Activated naive CD4-positive, alpha-beta T cell treated with anti-CD3 and anti-CD28 coated beads, Interleukin-2, amount 10 ng/mL, durations not matched to agents 7 days and 5 days (primary cell): ENCODE results near the gene SDHB.

Experiments used
- CTCF ChIA-PET: fragments of 350-600 bp; sonication (Branson Sonifier 250); formaldehyde crosslinking; loops from one replicate; lab custom pipeline; 2021; ENCODE audit warnings: antibody characterized with exemption; lab: Charles Lee
- DNase-seq: peaks from one replicate; pipeline ENCODE4 v3.0.0-alpha.2; 2020
- H3K27ac Mint-ChIP-seq: one replicate; pipeline ENCODE4 v1.8.0; 2021; ENCODE audit warnings: mild to moderate bottlenecking, moderate library complexity, mixed read lengths
- H3K27me3 Mint-ChIP-seq: one replicate; pipeline ENCODE4 v1.8.0; 2021; ENCODE audit warnings: mild to moderate bottlenecking, mixed read lengths
- H3K36me3 Mint-ChIP-seq: one replicate; pipeline ENCODE4 v1.8.0; 2021; ENCODE audit warnings: mixed read lengths
- H3K4me1 Mint-ChIP-seq: one replicate; pipeline ENCODE4 v1.8.0; 2021; ENCODE audit warnings: mixed read lengths
- H3K4me3 Mint-ChIP-seq: one replicate; pipeline ENCODE4 v1.8.0; 2021; ENCODE audit warnings: mild to moderate bottlenecking, moderate library complexity, mixed read lengths
- H3K9me3 Mint-ChIP-seq: one replicate; pipeline ENCODE4 v1.8.0; 2021; ENCODE audit warnings: mixed read lengths

SDHB gene

DNA sequence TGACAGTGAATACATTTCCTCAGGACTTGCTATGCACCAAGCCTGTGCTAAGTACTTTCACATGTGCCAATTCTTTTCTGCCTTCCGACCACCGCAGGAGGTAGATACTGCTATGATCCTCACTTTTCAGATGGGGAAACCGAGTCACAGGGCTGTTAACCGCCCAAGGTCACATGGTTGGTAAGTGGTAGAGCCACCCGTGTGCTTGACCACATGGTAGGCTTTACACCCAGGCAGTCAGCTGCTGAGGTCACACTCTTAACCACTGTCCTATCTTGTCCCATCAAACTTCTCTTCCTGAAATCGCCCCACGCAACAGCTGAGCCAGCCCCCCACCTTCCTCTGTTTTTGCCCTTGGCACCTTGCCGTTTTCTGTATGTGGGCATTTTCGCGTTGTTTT lies 31.0 kb upstream of the SDHB start:
- Mint-ChIP-seq H3K4me1 (no peaks in the 10 kb centered on the region), H3K27ac (no peak overlapping the region), H3K27me3 (peaks cover 15% of the 10 kb centered on the region), H3K9me3 (no peaks in the 10 kb centered on the region), H3K36me3 (no peaks in the 10 kb centered on the region), H3K4me3 (no peak overlapping the region)
- CTCF ChIA-PET, result no interaction called here
- DNase-seq, result no peak

DNA sequence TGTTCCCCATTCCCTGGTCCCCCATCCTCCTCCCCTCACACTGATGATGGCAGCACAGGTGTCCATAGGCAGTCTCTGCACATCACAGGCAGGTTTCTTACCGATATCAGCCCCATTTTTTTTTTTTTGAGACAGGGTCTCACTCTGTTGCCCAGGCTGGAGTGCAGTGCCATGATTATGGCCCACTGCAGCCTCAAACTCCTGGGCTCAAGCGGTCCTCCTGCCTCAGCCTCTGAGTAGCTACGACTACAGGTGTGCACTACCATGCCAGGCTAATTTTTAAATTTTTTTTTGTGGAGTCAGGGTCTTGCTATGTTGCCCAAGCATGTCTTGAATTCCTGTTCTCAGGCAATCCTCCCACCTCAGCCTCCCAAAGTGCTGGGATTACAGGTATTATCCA lies 28.9 kb upstream of the SDHB start:
- CTCF ChIA-PET, result no interaction called here
- no peak for DNase-seq
- Mint-ChIP-seq H3K4me3 (no peak overlapping the region), H3K9me3 (no peaks in the 10 kb centered on the region), H3K4me1 (no peaks in the 10 kb centered on the region), H3K27ac (no peak overlapping the region), H3K36me3 (no peaks in the 10 kb centered on the region), H3K27me3 (peaks cover 11% of the 10 kb centered on the region)

DNA sequence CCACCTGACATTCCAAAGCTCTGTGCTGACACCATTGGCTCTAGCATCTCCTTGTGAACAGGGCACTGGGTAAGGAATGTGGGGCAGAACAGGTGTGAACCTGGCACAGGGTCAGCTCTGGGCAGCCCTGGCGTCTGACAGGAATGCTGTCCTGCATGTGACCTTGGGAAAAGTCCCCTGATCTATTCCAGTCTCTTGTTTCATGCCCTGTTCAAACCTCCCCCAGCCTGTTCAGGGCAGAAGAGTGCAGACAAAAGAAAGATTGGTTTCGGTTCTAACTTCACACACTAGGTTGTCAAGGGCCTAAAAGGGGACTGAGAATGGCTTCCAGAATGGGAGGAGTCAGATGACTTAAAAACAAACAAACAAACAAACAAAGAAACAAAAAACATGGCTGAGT lies 27.6 kb upstream of the SDHB start:
- no peak for DNase-seq
- H3K27me3 Mint-ChIP-seq, result peaks cover 11% of the 10 kb centered on the region
- H3K4me1 Mint-ChIP-seq, result no peaks in the 10 kb centered on the region
- no peak overlapping the region for H3K27ac Mint-ChIP-seq
- CTCF ChIA-PET, result interaction anchor here (0.6 kb wide), 1 partner anchor 19 kb away, joined by 3 read pairs; no protein-coding TSS in a partner anchor
- no peak overlapping the region for H3K4me3 Mint-ChIP-seq
- H3K36me3 Mint-ChIP-seq, result no peaks in the 10 kb centered on the region
- no peaks in the 10 kb centered on the region for H3K9me3 Mint-ChIP-seq

DNA sequence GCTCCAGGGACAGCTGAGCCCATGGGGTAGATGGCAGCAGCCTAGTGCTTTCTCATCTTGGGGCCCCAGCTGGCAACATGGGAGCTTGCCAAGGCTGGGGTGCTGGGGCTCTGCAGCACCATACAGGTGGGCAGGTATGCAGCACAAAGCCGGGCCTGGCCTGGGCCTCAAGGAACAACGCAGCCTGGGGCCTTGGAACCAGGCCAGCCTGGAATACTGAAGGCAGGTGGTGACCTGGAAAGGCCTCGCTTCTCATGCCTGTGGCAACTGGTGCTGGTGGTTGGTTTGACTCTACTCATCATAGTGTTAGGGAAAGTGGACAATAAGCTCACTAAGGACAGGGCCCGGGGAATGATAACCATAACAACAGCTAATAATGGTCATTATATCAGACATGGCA lies 27.0 kb upstream of the SDHB start:
- CTCF ChIA-PET, result interaction anchor here (0.6 kb wide), 2 partner anchors 18 to 20 kb away, joined by 3 read pairs; no protein-coding TSS in a partner anchor
- no peak overlapping the region for H3K27ac Mint-ChIP-seq

DNA sequence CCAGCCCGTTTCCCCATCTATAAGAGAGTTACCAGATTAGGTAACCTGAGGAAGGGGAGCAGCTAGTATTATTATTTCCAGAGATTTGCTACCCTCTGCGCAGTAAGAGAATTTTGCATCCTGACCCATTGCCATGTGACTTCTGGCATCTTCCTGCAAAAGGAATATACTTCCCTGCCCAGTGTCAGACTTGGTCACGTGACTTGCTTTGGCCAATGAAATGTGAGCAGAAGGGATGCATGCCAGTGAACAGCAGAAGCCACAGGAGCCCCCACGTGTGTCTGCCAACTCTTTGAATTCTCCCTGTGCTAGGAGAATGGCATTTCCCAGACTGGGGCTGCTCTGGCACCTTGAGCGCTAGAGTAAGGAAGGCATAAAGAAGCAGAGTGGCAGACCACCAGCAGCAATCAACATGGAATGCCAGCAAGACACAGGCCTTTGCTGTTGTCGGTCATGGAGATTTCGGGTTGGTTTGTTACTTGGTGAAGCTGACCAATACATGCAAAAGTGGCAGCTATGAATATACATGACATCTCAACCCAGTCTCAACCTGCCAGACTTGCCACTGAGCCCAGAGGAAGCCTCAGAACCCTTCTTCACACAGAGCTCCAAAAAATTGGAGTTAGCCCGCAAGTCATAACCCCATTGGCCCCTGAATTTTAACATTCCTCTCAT lies 26.4 kb upstream of the SDHB start:
- no peak for DNase-seq
- Mint-ChIP-seq H3K4me3 (no peak overlapping the region), H3K9me3 (no peaks in the 10 kb centered on the region), H3K4me1 (peaks cover 2% of the 10 kb centered on the region), H3K36me3 (no peaks in the 10 kb centered on the region), H3K27ac (no peak overlapping the region), H3K27me3 (peaks cover 14% of the 10 kb centered on the region)
- CTCF ChIA-PET, result no interaction called here

More for the DNA sequence above, 27.0 kb upstream of the SDHB start:
- no peaks in the 10 kb centered on the region for H3K36me3 Mint-ChIP-seq
- no peaks in the 10 kb centered on the region for H3K4me1 Mint-ChIP-seq
- DNase-seq, result no peak
- H3K4me3 Mint-ChIP-seq, result no peak overlapping the region
- H3K27me3 Mint-ChIP-seq, result peaks cover 11% of the 10 kb centered on the region
- no peaks in the 10 kb centered on the region for H3K9me3 Mint-ChIP-seq

DNA sequence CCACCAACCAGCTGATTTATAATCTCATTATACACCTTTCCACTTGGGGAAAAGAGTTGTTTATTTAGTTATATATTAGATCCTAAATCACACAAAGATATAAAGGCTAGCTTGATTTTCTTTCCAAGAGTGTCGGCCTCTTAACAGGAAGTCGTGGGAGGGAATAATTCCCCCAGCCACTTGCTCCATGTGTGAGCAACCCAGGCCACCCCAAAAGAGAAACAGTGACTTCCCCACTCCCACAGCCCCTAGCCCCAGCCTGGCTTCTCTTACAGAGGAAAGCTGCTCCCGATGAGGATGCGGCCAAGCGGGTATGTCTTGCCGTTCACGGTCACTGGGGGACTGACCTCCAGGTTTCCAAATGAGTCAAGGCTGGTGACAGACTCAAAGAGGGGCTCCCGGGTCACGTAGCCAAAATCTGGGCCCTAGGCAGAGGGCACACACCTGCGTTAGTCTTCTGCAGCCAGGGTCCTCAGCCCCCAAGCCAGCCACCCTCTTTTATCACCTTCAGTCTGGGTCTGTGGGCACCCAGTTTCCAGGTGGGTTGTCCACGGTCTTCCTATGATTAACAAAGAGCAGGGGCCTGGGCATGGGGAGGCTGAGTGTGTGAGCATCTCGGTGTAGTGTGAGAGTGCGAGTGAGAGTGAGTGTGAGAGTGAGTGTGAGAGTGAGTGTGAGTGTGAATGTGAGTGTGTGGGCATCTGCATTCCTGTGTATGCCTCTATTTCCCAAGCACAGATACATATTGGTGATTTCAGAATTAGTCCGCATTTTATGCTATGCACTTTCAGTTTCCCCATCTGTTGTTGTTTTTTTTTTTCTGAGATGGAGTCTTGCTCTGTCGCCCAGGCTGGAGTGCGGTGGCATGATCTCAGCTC lies 25.4 kb upstream of the SDHB start:
- no peak for DNase-seq
- H3K27me3 Mint-ChIP-seq, result peaks cover 14% of the 10 kb centered on the region
- H3K4me1 Mint-ChIP-seq, result peaks cover 2% of the 10 kb centered on the region
- no peak overlapping the region for H3K27ac Mint-ChIP-seq
- H3K36me3 Mint-ChIP-seq, result no peaks in the 10 kb centered on the region
- CTCF ChIA-PET, result interaction anchor here (1.1 kb wide), 1 partner anchor 19 kb away, joined by 3 read pairs; no protein-coding TSS in a partner anchor
- H3K4me3 Mint-ChIP-seq, result no peak overlapping the region
- no peaks in the 10 kb centered on the region for H3K9me3 Mint-ChIP-seq

DNA sequence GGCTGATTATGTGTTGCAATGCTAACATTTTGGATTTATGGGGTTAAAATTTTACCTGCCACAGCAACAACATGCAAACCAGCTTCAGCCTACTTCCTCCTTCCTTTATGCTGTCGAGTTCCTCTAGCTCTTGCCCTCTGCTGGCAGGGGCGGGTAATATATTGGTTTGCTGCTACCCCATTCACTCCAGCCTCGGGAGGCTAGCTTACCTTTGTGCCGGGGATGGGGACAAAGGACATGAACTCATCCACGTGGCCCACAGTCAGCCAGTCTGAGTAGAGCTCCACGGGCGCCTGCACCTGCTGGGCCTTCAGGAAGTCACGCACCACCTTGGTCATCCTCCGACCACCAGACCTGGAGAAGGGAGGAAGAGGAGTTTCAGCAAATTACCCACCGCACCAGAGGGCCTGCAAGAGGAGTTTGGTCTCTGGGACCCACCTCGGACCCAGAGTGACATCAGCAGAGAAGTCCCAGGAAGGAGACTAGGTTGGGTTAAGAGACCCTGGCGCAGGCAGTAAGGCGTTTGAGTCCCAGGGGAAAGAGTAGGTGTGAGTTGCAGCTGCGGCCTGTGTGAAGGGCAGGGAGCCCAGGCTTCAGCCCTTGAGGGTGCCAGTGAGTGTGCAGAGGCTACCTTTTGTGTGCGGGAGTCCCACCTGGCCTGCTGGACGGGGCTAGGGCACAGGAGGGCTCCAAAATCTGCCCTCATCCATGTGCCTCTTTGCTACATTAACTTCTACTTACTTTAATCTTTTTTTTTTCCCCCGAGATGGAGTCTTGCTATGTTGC lies 21.8 kb upstream of the SDHB start:
- peak; percentile 59 for DNase-seq
- H3K27me3 Mint-ChIP-seq, result peaks cover 3% of the 10 kb centered on the region
- H3K27ac Mint-ChIP-seq, result no peak overlapping the region
- CTCF ChIA-PET, result interaction anchor here (0.6 to 4.3 kb wide), 8 partner anchors 10 to 196 kb away, joined by 3 to 33 read pairs (median 3); no protein-coding TSS in a partner anchor
- H3K4me1 Mint-ChIP-seq, result peaks cover 2% of the 10 kb centered on the region
- no peaks in the 10 kb centered on the region for H3K9me3 Mint-ChIP-seq
- H3K4me3 Mint-ChIP-seq, result no peak overlapping the region
- no peaks in the 10 kb centered on the region for H3K36me3 Mint-ChIP-seq

DNA sequence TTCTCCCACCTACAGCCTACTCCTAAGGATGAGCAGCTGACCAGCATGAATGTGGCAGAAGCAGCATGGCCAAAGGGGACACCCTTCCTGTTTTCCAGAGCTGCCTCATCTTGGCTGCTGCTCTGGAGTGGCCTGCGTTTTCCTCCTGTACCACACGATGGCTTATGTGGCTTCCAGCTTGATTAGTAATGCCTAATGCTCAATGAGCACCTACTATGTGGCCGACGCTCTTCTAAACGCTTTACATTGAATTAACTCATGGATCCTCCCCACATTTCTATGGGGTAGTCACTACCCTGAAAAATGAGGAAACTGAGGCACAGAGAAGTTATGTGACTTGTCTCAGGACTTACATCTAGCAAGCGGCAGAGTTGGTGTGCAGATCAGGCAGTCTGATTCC lies 18.0 kb upstream of the SDHB start:
- Mint-ChIP-seq H3K36me3 (no peaks in the 10 kb centered on the region), H3K9me3 (no peaks in the 10 kb centered on the region), H3K27me3 (peaks cover 19% of the 10 kb centered on the region), H3K27ac (no peak overlapping the region), H3K4me1 (peaks cover 2% of the 10 kb centered on the region), H3K4me3 (no peak overlapping the region)
- CTCF ChIA-PET, result interaction anchor here (1.1 kb wide), 1 partner anchor 264 kb away, joined by 3 read pairs; no protein-coding TSS in a partner anchor
- DNase-seq, result no peak

DNA sequence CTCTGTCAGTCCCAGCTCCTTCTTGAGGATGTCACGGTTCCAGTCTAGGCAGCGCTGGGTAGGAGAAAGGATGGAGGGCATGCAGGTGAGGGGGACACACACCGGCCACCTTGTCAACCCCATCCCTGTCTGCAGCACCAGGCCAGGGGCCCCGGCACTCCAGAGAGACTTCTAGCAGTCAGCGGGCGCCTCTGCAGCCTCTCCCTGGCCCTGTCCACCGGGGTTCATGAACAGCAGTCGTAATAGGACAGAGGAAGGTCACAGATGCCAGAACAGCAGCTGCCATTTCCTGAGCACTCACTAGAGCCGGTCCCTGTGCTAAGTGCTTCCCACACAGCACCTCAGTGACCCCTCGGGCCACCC lies 16.3 kb upstream of the SDHB start:
- H3K4me1 Mint-ChIP-seq, result no peaks in the 10 kb centered on the region
- CTCF ChIA-PET, result no interaction called here
- H3K9me3 Mint-ChIP-seq, result no peaks in the 10 kb centered on the region
- no peaks in the 10 kb centered on the region for H3K36me3 Mint-ChIP-seq
- H3K27me3 Mint-ChIP-seq, result peaks cover 16% of the 10 kb centered on the region
- H3K27ac Mint-ChIP-seq, result no peak overlapping the region
- no peak overlapping the region for H3K4me3 Mint-ChIP-seq
- no peak for DNase-seq

DNA sequence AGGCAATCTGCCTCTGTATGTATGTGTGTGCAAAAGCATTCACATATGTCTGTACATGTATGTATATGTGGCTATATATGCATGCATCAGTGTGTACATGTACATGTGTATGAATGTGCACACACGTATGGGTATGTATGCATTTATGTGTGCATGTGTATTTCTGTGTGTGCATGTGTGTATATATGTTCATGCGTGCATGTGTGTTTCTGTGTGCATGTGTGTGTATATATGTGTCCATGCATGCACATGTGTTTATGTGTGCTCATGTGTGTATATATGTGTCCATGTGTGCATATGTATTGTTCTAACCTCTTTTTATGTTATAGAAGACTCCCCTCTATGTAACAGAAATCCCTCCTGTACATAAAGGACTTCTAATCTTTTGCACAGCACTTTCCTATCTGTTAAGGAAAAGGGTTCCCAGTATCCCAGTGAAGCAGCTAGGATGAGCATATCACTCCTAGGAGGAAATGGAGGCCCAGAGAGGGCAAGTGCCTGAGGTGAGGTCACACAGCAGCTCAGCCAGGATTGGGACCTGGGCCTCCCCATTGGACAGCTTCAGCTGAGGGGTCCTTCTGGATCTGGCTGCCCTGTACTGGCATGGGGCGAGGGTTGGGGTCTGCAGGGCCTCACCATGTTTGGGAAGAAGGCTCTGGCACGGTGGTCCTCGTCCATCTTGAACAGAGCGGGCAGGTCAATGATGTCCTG lies 15.8 kb upstream of the SDHB start:
- no peak for DNase-seq
- H3K36me3 Mint-ChIP-seq, result no peaks in the 10 kb centered on the region
- H3K9me3 Mint-ChIP-seq, result peaks cover under 1% of the 10 kb centered on the region
- peaks cover 16% of the 10 kb centered on the region for H3K27me3 Mint-ChIP-seq
- no peak overlapping the region for H3K4me3 Mint-ChIP-seq
- H3K27ac Mint-ChIP-seq, result no peak overlapping the region
- no peaks in the 10 kb centered on the region for H3K4me1 Mint-ChIP-seq
- CTCF ChIA-PET, result no interaction called here

DNA sequence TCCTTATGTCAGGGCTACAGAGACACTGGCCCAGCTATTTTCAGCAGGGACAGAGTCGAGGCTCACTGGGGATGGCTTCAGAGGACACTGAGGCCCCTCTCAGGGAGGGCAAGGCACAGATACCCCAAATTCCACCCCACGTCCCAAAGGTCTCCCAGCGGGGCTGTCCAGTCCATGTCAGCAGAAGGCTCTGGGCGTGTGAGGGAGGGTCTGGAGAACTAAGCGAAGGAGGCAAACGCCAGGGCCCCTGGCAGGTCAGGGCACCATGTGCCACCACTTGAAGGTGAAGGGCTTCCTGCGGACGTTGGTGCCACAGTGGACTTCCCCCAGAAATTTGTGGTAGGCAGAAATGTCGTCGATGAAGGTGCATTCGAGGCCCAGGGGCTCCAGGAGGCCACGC lies 15.0 kb upstream of the SDHB start:
- DNase-seq, result no peak
- peaks cover 6% of the 10 kb centered on the region for H3K9me3 Mint-ChIP-seq
- no peaks in the 10 kb centered on the region for H3K4me1 Mint-ChIP-seq
- no peak overlapping the region for H3K4me3 Mint-ChIP-seq
- no peak overlapping the region for H3K27ac Mint-ChIP-seq
- CTCF ChIA-PET, result no interaction called here
- H3K36me3 Mint-ChIP-seq, result peaks cover 1% of the 10 kb centered on the region
- peaks cover 21% of the 10 kb centered on the region for H3K27me3 Mint-ChIP-seq

DNA sequence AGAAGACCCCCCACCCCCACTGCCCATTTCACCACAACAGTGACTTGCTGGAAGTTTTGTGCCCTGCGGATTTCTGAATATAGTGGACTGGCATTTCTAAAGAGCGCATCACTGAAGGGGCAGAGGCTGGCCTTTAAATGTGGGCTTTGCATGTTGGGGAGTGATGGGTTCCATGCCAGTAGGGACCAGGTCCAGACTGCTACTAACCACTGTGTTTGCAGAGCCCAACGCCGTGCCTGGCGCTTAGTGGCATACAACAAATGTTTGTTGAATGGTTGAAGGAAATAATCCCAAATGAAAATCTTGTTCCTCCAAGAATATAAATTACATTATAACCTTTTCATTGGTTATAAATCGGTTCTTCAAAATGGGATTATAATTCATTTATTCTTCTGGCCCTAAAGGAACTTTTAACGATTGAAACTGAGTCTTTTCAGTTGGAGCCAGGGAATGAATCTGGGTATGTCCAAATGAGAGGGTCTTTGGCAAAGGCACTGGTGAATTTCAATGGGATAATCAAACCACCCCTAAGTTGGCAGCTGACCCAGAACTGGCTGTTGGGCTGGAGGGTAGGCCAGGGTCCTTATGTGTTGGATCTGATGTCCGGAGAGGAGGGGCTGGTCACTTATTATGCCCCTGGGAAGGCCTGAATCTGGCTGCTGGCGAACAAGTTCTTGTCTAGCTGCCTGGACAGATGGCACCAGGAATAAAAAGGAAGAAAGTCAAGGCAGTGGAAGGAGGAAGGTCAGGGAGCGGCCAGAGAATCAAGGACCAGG lies 13.8 kb upstream of the SDHB start:
- H3K27ac Mint-ChIP-seq, result no peak overlapping the region
- H3K9me3 Mint-ChIP-seq, result peaks cover 6% of the 10 kb centered on the region
- no peak for DNase-seq
- peaks cover 1% of the 10 kb centered on the region for H3K36me3 Mint-ChIP-seq
- H3K4me3 Mint-ChIP-seq, result no peak overlapping the region
- peaks cover 24% of the 10 kb centered on the region for H3K27me3 Mint-ChIP-seq
- CTCF ChIA-PET, result no interaction called here
- H3K4me1 Mint-ChIP-seq, result peaks cover 5% of the 10 kb centered on the region

DNA sequence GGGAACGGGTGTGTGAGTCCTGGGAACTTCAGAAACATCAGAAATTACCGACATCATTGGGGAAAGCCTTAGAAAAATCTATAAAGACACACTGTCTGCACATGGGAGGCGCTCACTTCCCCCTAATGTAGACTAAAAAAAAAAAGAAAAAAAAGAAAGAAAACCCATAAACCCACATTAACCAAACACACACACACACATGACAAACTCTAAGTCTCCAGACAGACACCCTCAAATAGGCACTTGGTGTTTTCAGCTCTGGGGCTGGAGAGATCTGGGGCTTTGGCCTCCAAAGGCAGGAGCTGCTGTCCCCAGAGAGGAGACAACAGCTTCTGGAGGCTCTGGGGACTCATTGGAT lies 13.2 kb upstream of the SDHB start:
- no peak overlapping the region for H3K27ac Mint-ChIP-seq
- CTCF ChIA-PET, result no interaction called here

More for the DNA sequence above, 13.2 kb upstream of the SDHB start:
- no peak for DNase-seq
- Mint-ChIP-seq H3K9me3 (peaks cover 6% of the 10 kb centered on the region), H3K27me3 (peaks cover 24% of the 10 kb centered on the region), H3K36me3 (peaks cover 1% of the 10 kb centered on the region), H3K4me3 (no peak overlapping the region), H3K4me1 (peaks cover 7% of the 10 kb centered on the region)
